GM21526 (cell line): ENCODE results near the gene TXNDC5.
A peak's percentile ranks its signal among the peaks of the same experiment; 100 is the strongest.
"Not testable (repeated sequence)": the region's sequence is repeated elsewhere in the genome, so short reads cannot be mapped to it uniquely, and the experiment has no call there.

Experiments used
- ATAC-seq: cut with Tn5 transposase; IDR thresholded peaks from one replicate; pipeline ENCODE4 v1.9.1; 2021; ENCODE audit warnings: moderate library complexity; ENCODE audit not compliant: unreplicated experiment, low FRiP score

The TXNDC5 gene

DNA sequence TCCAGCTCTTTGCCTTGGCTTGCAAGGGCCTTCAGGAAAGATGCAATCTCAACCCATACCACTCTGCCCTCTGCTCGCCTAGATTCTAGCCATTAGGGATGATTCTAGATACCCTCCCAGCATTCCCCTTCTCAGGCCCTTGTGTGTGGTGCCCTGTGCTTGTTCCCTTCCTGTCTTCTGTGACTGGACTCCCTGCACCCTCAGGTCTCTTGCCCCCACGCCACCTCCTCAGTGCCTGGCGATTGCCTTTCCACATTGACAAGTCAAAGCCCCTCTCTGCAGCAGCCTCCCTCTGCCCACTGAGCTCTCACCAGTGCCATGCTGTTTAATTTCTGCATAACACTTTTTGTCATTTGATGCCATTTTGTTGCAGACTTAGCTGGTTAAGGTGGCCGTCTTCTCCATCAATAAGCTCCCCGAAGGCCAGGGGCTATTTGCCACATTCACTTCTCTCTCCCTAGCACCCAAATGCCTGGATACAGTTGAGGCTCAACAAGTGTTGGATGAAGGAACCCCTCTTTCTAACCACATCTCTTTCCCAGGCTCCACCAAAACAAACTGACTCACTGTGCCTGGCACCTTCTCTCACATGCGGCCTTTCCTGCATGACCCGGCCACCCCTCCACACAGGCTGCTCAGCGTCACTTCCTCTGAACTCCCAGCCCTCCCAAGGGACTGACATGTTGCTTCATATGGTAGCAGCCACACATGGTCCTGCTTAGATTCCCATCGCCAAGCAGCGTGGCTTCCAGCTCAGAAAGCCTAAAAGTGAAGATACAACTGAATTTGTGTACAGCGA lies 4.6 kb upstream of the TXNDC5 start:
- no peak for ATAC-seq

DNA sequence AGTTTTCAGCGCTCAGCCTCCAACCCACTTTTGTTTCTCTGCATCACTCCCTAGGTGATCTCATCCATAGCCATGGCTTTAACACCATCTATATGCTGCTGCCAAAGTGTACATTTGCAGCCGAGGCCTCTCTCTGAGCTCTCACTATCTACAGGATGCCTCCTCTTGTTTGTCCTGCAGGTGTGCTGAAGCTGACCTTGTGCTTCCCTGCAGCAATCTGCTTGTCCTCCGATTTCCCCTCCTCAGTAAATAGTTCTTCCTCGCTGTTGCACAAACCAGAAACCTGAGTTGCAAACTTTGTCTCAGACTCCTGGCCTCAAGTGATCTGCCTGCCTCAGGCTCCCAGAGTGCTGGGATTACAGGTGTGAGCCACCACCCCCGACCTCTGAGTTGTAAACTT lies 3.7 kb upstream of the TXNDC5 start:
- no peak for ATAC-seq

DNA sequence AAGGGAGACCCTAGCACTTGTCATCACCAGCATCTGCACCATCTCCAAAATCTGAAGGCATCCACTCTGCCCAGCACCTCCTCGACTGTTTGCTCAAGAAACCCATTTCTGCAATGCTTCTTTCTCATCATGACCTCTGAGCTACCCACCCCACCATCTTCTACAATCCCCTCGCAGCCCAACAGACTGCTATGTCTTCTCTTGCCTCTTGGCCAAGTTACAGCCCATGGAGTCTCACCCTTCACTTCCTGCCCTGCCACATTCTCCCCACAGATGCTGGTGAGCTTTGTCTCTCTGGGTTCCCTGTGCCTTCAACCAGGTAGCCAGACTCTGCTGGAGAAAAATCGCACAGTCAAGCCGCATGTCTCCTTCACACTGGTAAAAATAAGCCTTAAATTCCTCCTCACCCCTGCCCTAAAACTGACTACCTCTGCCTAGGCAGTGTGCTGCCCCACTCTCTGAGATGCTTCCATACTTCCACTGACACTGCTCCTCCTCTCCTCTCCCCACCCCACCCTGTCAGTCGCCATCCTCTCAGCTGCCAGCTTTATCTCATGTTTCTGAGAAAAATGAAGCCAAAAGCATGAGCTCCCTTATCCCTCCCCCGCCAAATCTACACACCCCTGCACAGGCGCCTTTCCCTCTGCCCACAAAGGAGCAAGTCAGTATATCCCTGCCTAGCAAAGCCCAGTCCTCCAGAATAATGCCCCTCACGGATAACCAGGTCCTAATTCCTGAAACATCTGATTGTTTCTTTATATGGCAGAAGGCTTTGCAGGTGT lies 2.3 kb upstream of the TXNDC5 start:
- no peak for ATAC-seq

- ATAC-seq, result no peak
Measured at GRCh38 chr6:7912024-7912423, 1.4 kb upstream of the TXNDC5 start.

GRCh38 chr6:7911345-7911725 lies 747 bp upstream of the TXNDC5 start:
- ATAC-seq, result no peak

GRCh38 chr6:7910298-7910653 lies 312 bp downstream of the TXNDC5 start:
- peak; percentile 12 for ATAC-seq

DNA sequence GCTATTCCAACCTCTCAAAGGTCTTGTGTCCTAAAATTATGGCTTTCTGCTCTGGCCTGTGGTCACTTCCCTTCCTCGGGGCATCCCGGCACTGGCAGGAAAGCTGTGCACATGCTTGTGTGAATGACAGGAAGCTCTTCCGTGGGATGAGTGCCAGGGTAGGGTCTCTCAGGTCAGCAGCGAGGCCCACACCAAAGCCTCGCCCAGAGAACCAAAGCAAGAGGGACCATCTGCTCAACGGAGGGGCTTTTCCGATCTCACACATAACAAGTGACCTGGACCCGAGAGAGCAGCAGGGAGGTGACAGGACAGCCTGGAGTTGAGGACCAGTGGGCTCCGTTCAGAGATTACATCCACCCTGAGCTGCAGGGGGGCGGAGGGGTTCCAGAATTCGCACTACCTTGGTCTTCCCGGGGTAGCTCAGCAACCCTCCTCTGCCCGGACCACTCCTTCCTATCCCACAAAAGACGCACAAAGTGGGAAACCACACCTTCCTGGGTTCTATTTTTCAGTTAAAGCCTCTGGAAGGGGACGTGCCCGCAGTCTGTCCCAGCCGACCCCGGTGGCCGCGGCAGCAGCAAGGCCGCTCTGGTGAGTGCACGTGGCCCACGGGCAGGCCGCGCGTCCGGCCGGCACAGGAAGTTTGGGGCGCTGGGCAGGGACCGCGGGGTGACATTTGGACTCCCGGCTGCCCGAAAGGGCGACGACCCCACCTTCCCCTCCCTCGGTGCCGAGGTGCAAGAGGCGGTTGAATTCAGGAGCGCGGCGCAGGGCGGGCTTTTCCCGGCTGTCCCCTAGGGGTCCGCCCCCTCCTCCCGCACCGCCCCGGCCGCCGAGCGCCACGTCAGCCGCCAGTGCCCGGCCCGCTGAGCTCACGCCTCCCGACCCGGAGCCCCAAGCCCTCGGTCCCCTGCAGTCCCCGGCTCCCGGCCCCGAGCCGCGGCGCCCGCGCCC lies 988 bp downstream of the TXNDC5 start:
- ATAC-seq, result no peak

GRCh38 chr6:7907159-7907558 lies 3.4 kb downstream of the TXNDC5 start:
- ATAC-seq, result no peak

DNA sequence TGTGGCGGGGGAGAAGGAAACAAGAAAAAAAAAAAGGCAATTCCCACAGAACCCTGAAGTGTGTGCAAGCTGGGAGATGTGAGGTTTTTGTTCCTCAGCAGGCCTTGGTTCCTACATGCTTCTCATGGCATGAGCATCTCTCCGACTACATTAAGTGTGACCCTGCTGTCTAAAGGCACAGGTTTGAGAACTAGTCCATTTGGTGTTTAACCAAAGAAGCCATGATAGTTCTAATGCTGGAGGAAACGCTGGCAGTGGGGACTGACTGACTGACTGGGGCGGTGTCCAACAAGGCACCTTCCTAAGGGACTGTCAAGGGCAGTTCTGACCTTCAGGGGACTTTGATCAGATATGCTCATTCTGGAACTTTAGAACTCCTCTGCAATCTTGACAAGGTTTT lies 3.8 kb downstream of the TXNDC5 start:
- ATAC-seq, result no peak

- ATAC-seq, result no peak
Measured at GRCh38 chr6:7905416-7905815, 5.2 kb downstream of the TXNDC5 start.

GRCh38 chr6:7904654-7905319 lies 5.8 kb downstream of the TXNDC5 start:
- no peak for ATAC-seq

- no peak for ATAC-seq
Measured at GRCh38 chr6:7903673-7904072, 6.9 kb downstream of the TXNDC5 start.

- no peak for ATAC-seq
Measured at GRCh38 chr6:7902867-7903266, 7.7 kb downstream of the TXNDC5 start.

GRCh38 chr6:7902221-7902620 lies 8.4 kb downstream of the TXNDC5 start:
- no peak for ATAC-seq

DNA sequence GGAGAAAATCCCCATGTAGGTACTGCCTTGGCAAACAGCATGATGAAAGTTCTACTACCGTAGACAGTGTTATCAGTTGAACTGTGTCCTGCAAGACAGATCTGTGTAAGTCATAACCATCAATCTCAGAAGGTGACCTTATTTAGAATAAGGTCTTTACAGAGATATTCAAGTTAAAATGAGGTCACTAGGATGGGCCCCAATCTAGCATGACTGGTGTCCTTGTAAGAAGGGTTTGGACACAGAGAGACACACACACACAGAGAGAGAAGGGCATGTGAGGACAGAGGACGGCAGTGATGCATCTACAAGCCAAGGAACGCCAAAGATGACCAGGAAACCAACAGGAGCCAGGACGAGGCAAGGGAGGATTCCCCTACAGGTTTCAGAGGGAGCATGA lies 8.8 kb downstream of the TXNDC5 start:
- ATAC-seq, result no peak

GRCh38 chr6:7901056-7901455 lies 9.5 kb downstream of the TXNDC5 start:
- ATAC-seq, result no peak

DNA sequence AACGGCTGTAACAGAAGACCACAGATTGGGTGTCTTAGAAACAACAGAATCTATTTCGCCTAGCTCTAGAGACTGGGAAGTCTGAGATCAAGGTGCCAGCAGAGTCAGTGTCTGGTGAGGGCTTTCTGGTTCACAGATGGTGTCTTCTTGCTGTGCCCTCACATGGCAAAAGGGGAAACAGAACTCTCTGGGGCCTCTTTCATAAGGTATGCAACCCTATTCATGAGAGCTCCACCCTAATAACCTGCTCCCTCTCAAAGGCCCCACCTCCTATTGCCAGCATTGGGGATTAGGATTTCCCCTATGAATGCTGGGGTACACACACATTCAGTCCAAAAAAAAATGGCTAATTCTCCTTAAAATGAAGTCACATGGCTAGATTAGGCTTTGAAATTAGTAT lies 10.0 kb downstream of the TXNDC5 start:
- ATAC-seq, result no peak

DNA sequence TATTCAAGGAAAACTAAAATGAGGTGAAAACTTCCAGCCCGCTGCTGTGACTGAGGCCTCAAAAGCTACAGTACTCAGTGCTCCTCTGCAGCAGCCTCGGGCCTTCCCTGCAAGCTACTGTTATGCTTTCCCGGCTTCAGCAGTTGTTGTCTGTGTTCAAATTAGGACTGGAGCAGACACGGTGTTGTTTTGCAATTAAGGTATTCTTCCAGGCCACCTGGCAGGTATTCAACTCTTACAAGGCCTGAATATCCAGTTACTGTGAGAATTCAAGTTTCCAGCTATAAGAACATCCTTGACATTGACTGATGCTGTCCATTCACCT lies 10.7 kb downstream of the TXNDC5 start:
- no peak for ATAC-seq

DNA sequence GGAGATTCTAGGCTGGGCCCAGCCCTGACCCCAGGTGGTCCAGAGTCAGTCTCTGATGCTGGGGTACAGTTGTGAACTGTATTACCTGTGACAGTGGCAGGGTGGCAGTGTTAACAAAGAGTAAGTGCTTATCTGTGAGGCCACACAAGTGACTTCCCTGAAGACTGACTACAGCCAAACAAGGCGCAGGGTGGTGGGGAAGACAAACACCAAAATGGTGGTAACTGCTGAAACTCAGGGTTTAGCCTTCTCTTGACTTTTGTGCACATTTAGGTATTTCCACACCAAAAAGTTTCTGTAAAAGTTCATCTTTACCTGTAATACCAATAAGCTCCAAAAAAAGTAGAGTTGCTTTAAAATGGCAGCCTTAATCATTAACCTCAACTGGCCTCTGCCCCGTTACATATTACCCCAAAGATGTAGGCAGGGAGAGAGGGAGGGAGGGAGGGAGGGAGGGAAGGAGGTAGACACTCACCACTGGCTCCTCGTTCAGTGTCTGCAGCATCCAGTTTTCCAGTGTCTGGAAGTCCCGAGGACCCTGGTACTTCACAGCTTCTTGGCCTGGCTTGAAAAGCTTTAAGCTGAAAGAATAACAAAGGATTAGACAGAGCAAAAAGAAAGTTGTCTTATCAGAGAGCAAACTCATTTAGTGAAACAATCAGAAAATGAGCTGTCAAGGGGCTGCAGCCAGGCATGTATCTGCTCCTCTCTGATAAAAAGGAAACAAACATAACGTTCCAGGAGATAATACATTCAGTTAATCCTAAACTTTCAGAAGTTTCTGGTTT lies 11.3 kb downstream of the TXNDC5 start:
- ATAC-seq, result no peak

GRCh38 chr6:7898193-7898586 lies 12.4 kb downstream of the TXNDC5 start:
- not testable (repeated sequence) for ATAC-seq
